K562 (cell line): ENCODE data around the gene HSD11B2. TPM values are rescaled to one million over a fixed set of nuclear protein-coding genes. Genes with fewer than 3 reads are reported as not detected.

Experiments used
- CTBP1 ChIP-seq: fragments of 450-650 bp; IDR thresholded peaks from 2 replicates; pipeline ENCODE4 v1.6.1; 2016; ENCODE audit warnings: borderline replicate concordance
- HMGN3 ChIP-seq: IDR thresholded peaks from 2 replicates; pipeline ENCODE4 v1.6.1; 2011; ENCODE audit warnings: borderline replicate concordance, low read depth, mild to moderate bottlenecking, mixed read lengths, low read length; ENCODE audit not compliant: insufficient read length; ENCODE audit errors: extremely low read depth
- MTA3 ChIP-seq: fragments of 450-650 bp; formaldehyde crosslinking; IDR thresholded peaks from 2 replicates; pipeline ENCODE4 v1.6.1; 2017; ENCODE audit warnings: mild to moderate bottlenecking, borderline replicate concordance
- NUFIP1 ChIP-seq: fragments of 450-650 bp; IDR thresholded peaks from 2 replicates; pipeline ENCODE4 v1.6.1; 2018; ENCODE audit not compliant: partially characterized antibody
- PCBP2 ChIP-seq: fragments of 200-400 bp; formaldehyde crosslinking; IDR thresholded peaks from 2 replicates; pipeline ENCODE4 v1.6.1; 2018; ENCODE audit warnings: low read length, low read depth, mild to moderate bottlenecking, moderate library complexity; ENCODE audit not compliant: poor library complexity, severe bottlenecking
- RAD21 ChIP-seq, 2 experiments: fragments of 250-450 bp in 1 of 2; fragments of 450-650 bp in 1 of 2; sonication (Bioruptor Pico) in 1 of 2; formaldehyde crosslinking in 1 of 2; IDR thresholded peaks in 1 of 2; conservative IDR thresholded peaks in 1 of 2; 2 replicates each; pipeline versions ENCODE4 v1.4.0 to v1.8.0; 2020 to 2022; ENCODE audit warnings: mild to moderate bottlenecking in 2 of 2, moderate library complexity in 1 of 2
- SLC30A9 ChIP-seq: fragments of 250-450 bp; sonication (Bioruptor Pico); IDR thresholded peaks from 2 replicates; pipeline ENCODE4 v1.8.0; 2022; ENCODE audit warnings: mild to moderate bottlenecking, moderate library complexity
- SOX6 ChIP-seq: fragments of 450-650 bp; IDR thresholded peaks from 2 replicates; pipeline ENCODE4 v1.6.1; 2014; ENCODE audit warnings: mild to moderate bottlenecking
- TAF9B ChIP-seq: fragments of 450-650 bp; IDR thresholded peaks from 2 replicates; pipeline ENCODE4 v1.6.1; 2018; ENCODE audit warnings: mild to moderate bottlenecking; ENCODE audit not compliant: partially characterized antibody
- ZNF318 ChIP-seq, 2 experiments: fragments of 450-650 bp; IDR thresholded peaks; 2 replicates each; pipeline ENCODE4 v1.6.1; 2016; ENCODE audit warnings: mild to moderate bottlenecking in 2 of 2, borderline replicate concordance in 1 of 2, low read depth in 1 of 2, moderate library complexity in 1 of 2
- polyA plus RNA-seq, 8 experiments: library from polyadenylated mRNA; depleted of rRNA in 4 of 8; stranded (reverse) in 5 of 8; unstranded in 3 of 8; fragments of >200 nt; fragmentation: Nextera tagmentation in 2 of 8; fragmentation: Illumina TruSeq in 1 of 8; extraction: Ambion mirVana in 2 of 8; extraction: Trizol in 1 of 8; gene quantifications; 2 replicates each; pipeline versions ENCODE4 v1.2.1 to v1.2.3, GENCODE V29; 2011 to 2014; ENCODE audit warnings: inconsistent platforms in 1 of 8, missing spikeins in 1 of 8
- total RNA-seq, 7 experiments: library from RNA; depleted of rRNA in 6 of 7; stranded (reverse); fragments of >200 nt in 6 of 7; fragmentation: Illumina TruSeq in 2 of 7; extraction: Trizol in 2 of 7; gene quantifications; 2 replicates each; pipeline versions ENCODE4 v1.2.1 to v1.2.3, GENCODE V29; 2011 to 2021; ENCODE audit warnings: low replicate concordance in 1 of 7
- TF ChIP-seq, protein P1 (sequence below): sonication (generic); formaldehyde crosslinking; IDR thresholded peaks from 2 replicates; pipeline ENCODE4 v1.8.0; 2022; ENCODE audit warnings: mild to moderate bottlenecking, missing genetic modification reagents, borderline replicate concordance
- TF ChIP-seq, protein P2 (sequence below): fragments of 200-800 bp; sonication (Bioruptor generic); IDR thresholded peaks from 2 replicates; pipeline ENCODE4 v1.6.1; 2017; ENCODE audit warnings: missing genetic modification characterization, missing compliant biosample characterization
- TF ChIP-seq, protein P3 (sequence below): fragments of 250-450 bp; sonication (Bioruptor Pico); IDR thresholded peaks from 2 replicates; pipeline ENCODE4 v1.5.0; 2021

HSD11B2 gene
- total and polyA plus RNA-seq, 9 of the 15 experiments (the other 6 are each of a cell fraction or from before 2014, with no cell fraction given) = 0.08 to 2.0 (median 0.79) TPM

DNA sequence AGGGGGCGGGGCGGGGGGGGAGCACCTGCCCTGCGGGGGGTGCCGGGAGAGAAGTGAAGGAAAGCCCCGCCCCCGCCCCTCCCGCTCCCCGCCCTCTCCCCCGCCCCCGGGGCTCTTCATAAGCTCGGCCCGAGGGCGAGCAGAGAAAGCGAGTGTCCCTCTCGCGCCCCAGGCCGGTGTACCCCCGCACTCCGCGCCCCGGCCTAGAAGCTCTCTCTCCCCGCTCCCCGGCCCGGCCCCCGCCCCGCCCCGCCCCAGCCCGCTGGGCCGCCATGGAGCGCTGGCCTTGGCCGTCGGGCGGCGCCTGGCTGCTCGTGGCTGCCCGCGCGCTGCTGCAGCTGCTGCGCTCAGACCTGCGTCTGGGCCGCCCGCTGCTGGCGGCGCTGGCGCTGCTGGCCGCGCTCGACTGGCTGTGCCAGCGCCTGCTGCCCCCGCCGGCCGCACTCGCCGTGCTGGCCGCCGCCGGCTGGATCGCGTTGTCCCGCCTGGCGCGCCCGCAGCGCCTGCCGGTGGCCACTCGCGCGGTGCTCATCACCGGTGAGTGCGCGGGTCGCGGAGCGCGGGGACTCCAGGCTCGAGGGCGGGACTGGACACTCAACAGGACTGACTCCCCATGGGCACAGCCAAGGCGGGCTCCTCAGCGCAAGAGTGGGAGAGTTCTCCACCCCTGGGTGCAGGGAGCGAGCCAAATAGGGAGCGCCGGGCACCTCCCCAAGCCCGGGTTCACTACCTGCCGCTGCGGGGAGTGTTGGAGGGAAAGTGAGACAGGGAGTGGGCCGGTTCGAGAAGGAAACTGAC, at the start of gene HSD11B2 (continued):
- no peak for TF ChIP-seq ZNF318 (IDR thresholded peaks at IDR 0.05; ENCODE audit: borderline replicate concordance in 1 of 2, low read depth in 1 of 2)
- no peak for TF ChIP-seq TAF9B
- TF ChIP-seq SOX6 = no peak
- peak in 1 of 2 experiments; percentile 5; a peak in 1 of 4 replicates for TF ChIP-seq RAD21 (CRISPR knock-in tag; conservative IDR thresholded peaks at IDR 0.05 in 1 of 2, IDR thresholded peaks at IDR 0.05 in 1 of 2)
- TF ChIP-seq HMGN3 = peak; percentile 66
- TF ChIP-seq MTA3 = peak; percentile 51; the same call in 1 of the 2 replicates
- peak; percentile 42; the same call in 1 of the 2 replicates for TF ChIP-seq CTBP1
- TF ChIP-seq, protein P1, sequence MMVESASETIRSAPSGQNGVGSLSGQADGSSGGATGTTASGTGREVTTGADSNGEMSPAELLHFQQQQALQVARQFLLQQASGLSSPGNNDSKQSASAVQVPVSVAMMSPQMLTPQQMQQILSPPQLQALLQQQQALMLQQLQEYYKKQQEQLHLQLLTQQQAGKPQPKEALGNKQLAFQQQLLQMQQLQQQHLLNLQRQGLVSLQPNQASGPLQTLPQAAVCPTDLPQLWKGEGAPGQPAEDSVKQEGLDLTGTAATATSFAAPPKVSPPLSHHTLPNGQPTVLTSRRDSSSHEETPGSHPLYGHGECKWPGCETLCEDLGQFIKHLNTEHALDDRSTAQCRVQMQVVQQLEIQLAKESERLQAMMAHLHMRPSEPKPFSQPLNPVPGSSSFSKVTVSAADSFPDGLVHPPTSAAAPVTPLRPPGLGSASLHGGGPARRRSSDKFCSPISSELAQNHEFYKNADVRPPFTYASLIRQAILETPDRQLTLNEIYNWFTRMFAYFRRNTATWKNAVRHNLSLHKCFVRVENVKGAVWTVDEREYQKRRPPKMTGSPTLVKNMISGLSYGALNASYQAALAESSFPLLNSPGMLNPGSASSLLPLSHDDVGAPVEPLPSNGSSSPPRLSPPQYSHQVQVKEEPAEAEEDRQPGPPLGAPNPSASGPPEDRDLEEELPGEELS = no peak; the same call in 1 of the 2 replicates
- TF ChIP-seq, protein P2, sequence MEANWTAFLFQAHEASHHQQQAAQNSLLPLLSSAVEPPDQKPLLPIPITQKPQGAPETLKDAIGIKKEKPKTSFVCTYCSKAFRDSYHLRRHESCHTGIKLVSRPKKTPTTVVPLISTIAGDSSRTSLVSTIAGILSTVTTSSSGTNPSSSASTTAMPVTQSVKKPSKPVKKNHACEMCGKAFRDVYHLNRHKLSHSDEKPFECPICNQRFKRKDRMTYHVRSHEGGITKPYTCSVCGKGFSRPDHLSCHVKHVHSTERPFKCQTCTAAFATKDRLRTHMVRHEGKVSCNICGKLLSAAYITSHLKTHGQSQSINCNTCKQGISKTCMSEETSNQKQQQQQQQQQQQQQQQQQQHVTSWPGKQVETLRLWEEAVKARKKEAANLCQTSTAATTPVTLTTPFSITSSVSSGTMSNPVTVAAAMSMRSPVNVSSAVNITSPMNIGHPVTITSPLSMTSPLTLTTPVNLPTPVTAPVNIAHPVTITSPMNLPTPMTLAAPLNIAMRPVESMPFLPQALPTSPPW (CRISPR knock-in tag) = peak; percentile 89
- TF ChIP-seq SLC30A9 (CRISPR knock-in tag) = no peak
- TF ChIP-seq PCBP2 = no peak
- TF ChIP-seq, protein P3, sequence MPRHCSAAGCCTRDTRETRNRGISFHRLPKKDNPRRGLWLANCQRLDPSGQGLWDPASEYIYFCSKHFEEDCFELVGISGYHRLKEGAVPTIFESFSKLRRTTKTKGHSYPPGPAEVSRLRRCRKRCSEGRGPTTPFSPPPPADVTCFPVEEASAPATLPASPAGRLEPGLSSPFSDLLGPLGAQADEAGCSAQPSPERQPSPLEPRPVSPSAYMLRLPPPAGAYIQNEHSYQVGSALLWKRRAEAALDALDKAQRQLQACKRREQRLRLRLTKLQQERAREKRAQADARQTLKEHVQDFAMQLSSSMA (CRISPR knock-in tag) = no peak
- TF ChIP-seq NUFIP1 = no peak
